GDM1 (cell line): ENCODE results near the gene CACNA1F.
A peak's percentile ranks its signal among the peaks of the same experiment; 100 is the strongest.
"Not testable (repeated sequence)": the region's sequence is repeated elsewhere in the genome, so short reads cannot be mapped to it uniquely, and the experiment has no call there.

Source experiments
- DNase-seq: peaks from one replicate; lab custom pipeline; 2025; lab: John Stamatoyannopoulos, UW

Gene CACNA1F

DNA sequence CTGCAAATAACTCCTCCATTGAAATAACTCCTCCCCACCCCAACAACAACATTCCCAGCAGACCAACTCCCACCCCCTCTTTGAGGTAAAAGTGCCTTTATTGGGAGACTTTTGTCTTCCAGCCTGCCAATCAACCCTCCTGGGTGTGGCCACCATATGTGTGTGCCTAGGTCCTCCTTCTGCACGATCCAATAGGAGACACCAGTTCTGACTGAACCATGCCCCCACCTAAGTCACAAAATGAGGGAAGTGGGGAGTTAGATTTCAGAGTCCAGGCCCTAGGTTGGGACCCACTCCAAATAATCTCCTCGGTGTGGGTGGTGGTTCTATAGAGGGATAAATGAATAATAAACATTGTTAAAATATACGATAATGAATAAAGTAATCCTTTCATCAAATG is 58.4 kb downstream of the CACNA1F start:
- DNase-seq: no peak

GRCh38 chrX:49173544-49173943 is 59.6 kb downstream of the CACNA1F start:
- DNase-seq: not testable (repeated sequence)

DNA sequence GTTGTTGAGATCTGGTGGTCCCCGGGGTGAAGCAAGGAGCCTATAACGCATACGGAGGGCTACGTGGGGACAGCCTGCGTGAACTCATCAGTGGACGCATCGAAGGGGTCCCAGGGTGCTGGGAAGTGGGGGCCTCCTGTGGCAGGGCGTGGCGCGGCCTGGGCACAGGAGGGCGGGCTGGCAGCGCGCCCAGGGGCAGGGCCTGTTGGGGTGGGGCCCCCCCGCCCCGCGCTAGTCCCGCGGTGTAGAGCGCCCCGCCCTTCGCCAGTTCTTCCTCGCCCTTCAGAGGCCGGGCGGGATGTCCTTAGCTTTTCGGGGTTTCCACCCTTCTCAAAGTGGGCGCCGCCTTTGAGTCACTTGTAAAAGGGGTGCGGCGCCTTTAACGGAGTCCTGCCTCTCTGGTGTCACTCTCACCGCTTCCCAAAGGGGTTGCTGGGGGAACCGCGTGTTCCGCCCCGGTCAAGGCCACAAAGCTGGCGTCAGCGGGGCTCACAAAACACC is 60.8 kb downstream of the CACNA1F start:
- DNase-seq: peak; percentile 58

GRCh38 chrX:49171752-49172279 is 61.3 kb downstream of the CACNA1F start, which contains the start of gene PLP2:
PLP2 (plus strand) TSS chrX:49171898; CDS start chrX:49172001, 103 bp downstream.
- no peak for DNase-seq

DNA sequence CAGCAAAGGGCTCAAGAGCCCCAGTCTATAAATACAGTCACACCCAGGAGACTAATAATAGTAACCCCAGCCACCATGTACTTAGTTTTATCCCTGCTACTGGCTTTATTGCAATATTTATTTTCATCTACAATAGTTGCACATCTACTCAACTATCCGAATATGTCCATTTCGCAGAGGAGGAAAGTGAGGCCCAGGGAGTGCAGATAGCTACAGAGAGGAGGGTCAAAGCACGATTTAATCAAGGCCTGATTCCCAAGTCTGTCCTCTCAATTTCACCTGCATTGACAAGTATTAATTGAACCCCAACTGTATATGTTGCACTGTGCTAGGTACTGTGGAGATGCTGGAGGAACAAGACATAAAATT is 65.4 kb downstream of the CACNA1F start:
- DNase-seq: no peak

GRCh38 chrX:49166914-49167739 is 66.0 kb downstream of the CACNA1F start:
- peak; percentile 93 for DNase-seq

DNA sequence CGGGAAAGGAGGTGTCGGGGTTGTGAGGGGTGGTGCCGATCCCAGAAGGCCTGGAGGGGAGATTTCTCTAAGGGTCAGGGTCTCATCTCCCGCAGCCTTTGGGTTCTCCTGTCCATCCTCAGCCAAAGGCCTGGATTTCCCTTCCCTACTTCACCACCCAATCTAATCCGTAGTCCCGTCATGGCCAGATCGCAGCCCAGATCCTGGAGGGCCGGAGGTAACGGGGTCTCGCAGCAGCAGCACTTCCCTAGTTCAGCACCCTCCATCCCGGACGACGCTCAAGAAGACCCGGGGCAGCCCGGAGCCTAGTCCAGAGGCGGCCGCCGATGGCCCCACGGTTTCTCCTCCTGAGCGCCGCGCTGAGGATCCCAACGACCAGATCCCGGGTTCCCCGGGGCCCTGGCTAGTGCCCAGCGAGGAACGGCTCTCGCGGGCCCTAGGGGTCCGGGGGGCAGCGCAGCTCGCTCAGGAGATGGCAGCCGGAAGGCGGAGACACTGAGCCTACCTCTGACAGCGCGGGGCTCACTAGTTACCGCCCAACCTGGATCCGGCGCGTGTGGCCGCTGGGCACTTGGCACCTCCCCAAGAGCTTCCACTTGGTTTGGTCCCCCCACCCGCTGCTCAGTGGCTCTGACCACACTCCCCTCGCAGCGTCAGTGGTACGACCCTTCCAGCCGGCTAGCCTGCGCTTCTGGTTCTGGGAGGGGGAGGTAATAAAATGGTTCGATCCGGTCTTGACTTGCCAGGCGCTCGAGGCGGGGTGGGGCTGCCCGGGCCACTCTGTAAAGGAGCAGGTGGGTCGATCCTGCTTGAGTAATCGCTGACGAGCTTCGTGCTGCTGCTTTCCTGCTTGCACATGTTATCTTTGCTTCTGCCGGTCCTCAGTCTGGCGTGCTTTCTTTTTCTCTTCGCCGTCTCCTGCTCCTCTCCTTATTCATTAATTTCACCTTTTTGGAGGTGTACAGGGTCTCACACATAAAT is 66.9 kb downstream of the CACNA1F start:
- DNase-seq: peak; percentile 85

- DNase-seq: no peak
Observed at GRCh38 chrX:49164589-49165360, 68.4 kb downstream of the CACNA1F start.

DNA sequence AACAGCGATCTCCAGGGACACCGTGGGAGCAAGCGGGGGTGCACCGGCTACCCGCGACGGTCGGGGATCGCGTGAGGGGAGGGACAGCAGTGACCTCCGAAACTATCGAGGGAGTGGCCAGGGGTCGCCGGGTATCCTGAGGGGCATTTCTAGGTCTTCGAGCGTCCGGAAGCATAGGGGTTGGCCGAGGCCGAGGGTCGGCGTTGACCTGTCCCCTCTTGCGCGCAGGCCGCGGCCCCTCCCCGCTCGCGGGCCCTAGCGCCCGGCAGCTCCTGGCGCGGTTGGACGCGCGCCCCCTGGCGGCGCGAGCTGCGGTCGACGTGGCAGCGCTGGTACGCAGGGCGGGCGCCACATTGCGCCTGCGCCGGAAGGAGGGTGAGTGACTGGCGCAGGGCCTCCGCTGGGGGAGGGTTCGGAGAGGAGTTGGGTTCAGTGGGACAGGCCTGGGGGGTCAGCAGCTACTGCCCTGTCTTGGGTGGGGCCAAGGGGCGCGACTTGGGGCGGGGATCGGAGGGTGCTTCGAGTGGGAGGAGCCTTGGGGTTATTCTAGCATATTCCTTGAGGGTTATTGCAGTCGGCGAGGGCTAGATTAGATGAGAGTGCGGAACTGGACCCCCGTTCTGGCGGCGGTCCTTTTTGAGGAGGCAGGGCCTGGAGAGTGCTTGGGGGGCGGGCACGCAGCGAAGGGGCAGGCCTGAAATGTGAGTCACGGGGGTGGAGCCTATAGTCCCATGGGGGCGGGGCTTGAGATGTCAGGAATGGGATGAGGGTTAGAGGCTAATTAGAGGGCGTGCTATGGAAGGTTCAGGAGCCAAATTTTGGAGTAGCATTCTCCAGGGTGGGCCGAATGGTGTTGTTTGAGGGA is 69.4 kb downstream of the CACNA1F start:
- peak; percentile 82 for DNase-seq

GRCh38 chrX:49162620-49163019 is 70.5 kb downstream of the CACNA1F start, which contains the start of gene MAGIX:
MAGIX (plus strand) TSS chrX:49162758; CDS start chrX:49162890, 132 bp downstream.
- no peak for DNase-seq

DNA sequence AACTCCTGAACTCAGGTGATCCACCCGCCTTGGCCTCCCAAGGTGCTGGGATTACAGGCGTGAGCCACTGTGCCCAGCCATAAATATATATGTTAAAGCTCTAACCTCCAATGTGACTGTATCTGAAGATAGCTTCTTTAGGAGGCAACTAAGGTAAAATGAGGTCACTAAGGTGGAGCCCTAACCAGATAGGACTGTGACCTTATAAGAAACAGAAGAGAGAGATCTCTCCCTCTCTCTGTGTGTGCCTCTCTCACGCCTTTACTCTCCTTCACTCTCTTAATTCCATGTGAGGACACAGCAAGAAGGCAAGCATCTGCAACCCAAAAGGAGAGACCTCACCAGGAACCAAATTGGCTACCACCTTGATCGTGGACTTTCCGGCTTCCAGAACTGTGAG is 71.5 kb downstream of the CACNA1F start:
- no peak for DNase-seq

DNA sequence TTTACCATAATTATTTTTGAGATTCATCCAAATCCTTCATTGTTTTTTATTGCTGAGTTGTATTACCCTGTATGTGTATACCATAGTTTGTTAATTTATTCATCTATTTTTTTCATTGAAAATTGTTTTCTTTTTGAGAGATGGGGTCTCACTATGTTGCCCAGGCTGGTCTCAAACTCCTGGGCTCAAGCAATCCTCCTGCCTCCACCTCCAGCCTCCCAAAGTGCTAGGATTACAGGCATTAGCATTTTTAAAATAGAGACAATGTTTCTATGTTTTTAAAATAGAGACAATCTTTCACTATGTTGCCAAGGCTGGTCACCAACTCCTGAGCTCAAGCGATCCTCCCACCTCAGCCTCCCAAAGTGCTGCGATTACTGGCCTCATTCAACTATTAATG is 72.2 kb downstream of the CACNA1F start:
- no peak for DNase-seq

GRCh38 chrX:49157194-49157593 is 75.9 kb downstream of the CACNA1F start:
- DNase-seq: no peak

GRCh38 chrX:49155900-49156837 is 77.0 kb downstream of the CACNA1F start:
- DNase-seq: peak; percentile 69

GRCh38 chrX:49155243-49155899 is 77.8 kb downstream of the CACNA1F start:
- no peak for DNase-seq
